OCI-LY1 (cell line): Measurements from ENCODE around the gene CCR6.

Source experiments
- H2AFZ ChIP-seq: fragments of 200-600 bp; sonication (generic), shearing (Covaris generic); 2 replicates; pipeline ENCODE4 v1.6.0; 2014; ENCODE audit warnings: antibody characterized with exemption, mild to moderate bottlenecking, low read length
- H3F3A ChIP-seq: fragments of 200-600 bp; sonication (generic), shearing (Covaris generic); 2 replicates; pipeline ENCODE4 v1.6.0; 2014; ENCODE audit warnings: mild to moderate bottlenecking, antibody characterized with exemption, low read length, moderate library complexity; ENCODE audit not compliant: insufficient read depth
- H3K27ac ChIP-seq: fragments of 200-600 bp; sonication (generic); 2 replicates; pipeline ENCODE4 v1.5.1; 2014; ENCODE audit warnings: low read length, mixed run types, mild to moderate bottlenecking, low read depth; ENCODE audit not compliant: poor library complexity, severe bottlenecking
- H3K27me3 ChIP-seq: fragments of 200-600 bp; sonication (generic); 2 replicates; pipeline ENCODE4 v1.6.0; 2014; ENCODE audit warnings: antibody characterized with exemption, mild to moderate bottlenecking, low read length, moderate library complexity; ENCODE audit not compliant: insufficient read depth
- H3K36me3 ChIP-seq: fragments of 200-600 bp; sonication (generic); 2 replicates; pipeline ENCODE4 v1.6.1; 2014; ENCODE audit warnings: mild to moderate bottlenecking, antibody characterized with exemption, low read length, moderate library complexity, mixed read lengths; ENCODE audit not compliant: insufficient read depth
- H3K4me1 ChIP-seq: fragments of 200-600 bp; sonication (generic); 2 replicates; pipeline ENCODE4 v1.5.1; 2014; ENCODE audit warnings: mild to moderate bottlenecking, low read length, moderate library complexity; ENCODE audit not compliant: insufficient read depth, severe bottlenecking
- H3K4me2 ChIP-seq: fragments of 200-600 bp; sonication (generic), shearing (Covaris generic); 2 replicates; pipeline ENCODE4 v1.6.1; 2014; ENCODE audit warnings: low read length
- H3K4me3 ChIP-seq: fragments of 200-600 bp; sonication (generic); 2 replicates; pipeline ENCODE4 v1.5.1; 2014; ENCODE audit warnings: low read length, low read depth, mild to moderate bottlenecking, mixed read lengths; ENCODE audit not compliant: poor library complexity, severe bottlenecking
- H3K79me2 ChIP-seq: fragments of 200-600 bp; shearing (Covaris generic); 2 replicates; pipeline ENCODE4 v1.6.1; 2016; ENCODE audit warnings: mixed run types, low read length, mixed read lengths; ENCODE audit not compliant: insufficient read depth
- H3K9ac ChIP-seq: fragments of 200-600 bp; sonication (generic), shearing (Covaris generic); 2 replicates; pipeline ENCODE4 v1.6.1; 2014; ENCODE audit warnings: mild to moderate bottlenecking, low read length, mixed read lengths
- H3K9me2 ChIP-seq: fragments of 200-600 bp; sonication (generic), shearing (Covaris generic); 2 replicates; pipeline ENCODE4 v1.6.1; 2014; ENCODE audit warnings: low read depth, mild to moderate bottlenecking, low read length, mixed read lengths
- H3K9me3 ChIP-seq: fragments of 200-600 bp; shearing (Covaris generic); 2 replicates; pipeline ENCODE4 v1.6.1; 2014; ENCODE audit warnings: low read length, mixed read lengths
- H4K20me1 ChIP-seq: fragments of 200-600 bp; sonication (generic), shearing (Covaris generic); 2 replicates; pipeline ENCODE4 v1.6.0; 2016; ENCODE audit warnings: mild to moderate bottlenecking, low read length; ENCODE audit not compliant: insufficient read depth
- CTCF ChIP-seq: fragments of 200-600 bp; sonication (generic), shearing (Covaris generic); IDR thresholded peaks from 2 replicates; pipeline ENCODE4 v1.5.1; 2017; ENCODE audit warnings: mild to moderate bottlenecking, antibody characterized with exemption, low read length, moderate library complexity, mixed read lengths
- EZH2 ChIP-seq: fragments of 200-600 bp; sonication (generic), shearing (Covaris generic); IDR thresholded peaks from 2 replicates; pipeline ENCODE4 v1.8.0; 2017; ENCODE audit warnings: borderline replicate concordance, mixed run types, mild to moderate bottlenecking, antibody characterized with exemption, low read length, moderate library complexity, mixed read lengths

CCR6 gene

GRCh38 chr6:167098825-167099225 lies 24.1 kb upstream of the CCR6 start:
- Histone ChIP-seq H3K36me3 (no peaks in the 10 kb centered on the region), H3K79me2 (no peaks in the 10 kb centered on the region), H3K4me1 (peaks cover 25% of the 10 kb centered on the region), H3F3A (no peaks in the 10 kb centered on the region), H3K4me2 (no peak overlapping the region), H3K9me3 (no peaks in the 10 kb centered on the region), H3K9ac (no peak overlapping the region), H4K20me1 (no peaks in the 10 kb centered on the region), H3K27ac (no peak overlapping the region), H3K9me2 (no peaks in the 10 kb centered on the region), H2AFZ (no peak overlapping the region), H3K4me3 (no peak overlapping the region), H3K27me3 (peaks cover 5% of the 10 kb centered on the region; the same call in 1 of the 2 replicates)
- TF ChIP-seq CTCF (no peak), EZH2 (no peak)

GRCh38 chr6:167099707-167100106 lies 23.2 kb upstream of the CCR6 start:
- Histone ChIP-seq H3K4me3 (no peak overlapping the region), H3F3A (no peaks in the 10 kb centered on the region), H3K4me1 (peaks cover 18% of the 10 kb centered on the region), H3K4me2 (no peak overlapping the region), H3K9ac (no peak overlapping the region), H3K9me2 (no peaks in the 10 kb centered on the region), H3K79me2 (no peaks in the 10 kb centered on the region), H3K27ac (no peak overlapping the region), H3K36me3 (no peaks in the 10 kb centered on the region), H4K20me1 (no peaks in the 10 kb centered on the region), H2AFZ (no peak overlapping the region), H3K27me3 (no peaks in the 10 kb centered on the region; the same call in 1 of the 2 replicates), H3K9me3 (no peaks in the 10 kb centered on the region)
- no peak for TF ChIP-seq EZH2
- no peak for TF ChIP-seq CTCF

- H3K27ac ChIP-seq, result no peak overlapping the region
- H3K4me3 ChIP-seq, result no peak overlapping the region
- no peaks in the 10 kb centered on the region for H3K79me2 ChIP-seq
- H3K4me2 ChIP-seq, result no peak overlapping the region
- H3K9me2 ChIP-seq, result no peaks in the 10 kb centered on the region
- H3F3A ChIP-seq, result no peaks in the 10 kb centered on the region
- no peak overlapping the region for H3K9ac ChIP-seq
- H3K36me3 ChIP-seq, result no peaks in the 10 kb centered on the region
- no peaks in the 10 kb centered on the region for H3K9me3 ChIP-seq
- TF ChIP-seq EZH2 (no peak), CTCF (no peak)
- no peaks in the 10 kb centered on the region for H4K20me1 ChIP-seq
- peaks cover 13% of the 10 kb centered on the region for H3K4me1 ChIP-seq
- H2AFZ ChIP-seq, result no peak overlapping the region
- H3K27me3 ChIP-seq, result no peaks in the 10 kb centered on the region; the same call in 1 of the 2 replicates
These were observed 22.6 kb upstream of the CCR6 start for GRCh38 chr6:167100241-167100674.
